Activated CD4-positive, alpha-beta T cell treated with anti-CD3 and anti-CD28 coated beads for 36 hours (primary cell): Measurements from ENCODE around the gene ZNF844. TPM values are rescaled to one million over a fixed set of nuclear protein-coding genes. Genes with fewer than 3 reads are reported as not detected.
A peak's percentile ranks its signal among the peaks of the same experiment; 100 is the strongest.
"Not testable (repeated sequence)": the region's sequence is repeated elsewhere in the genome, so short reads cannot be mapped to it uniquely, and the experiment has no call there.

ENCODE experiments used
- ATAC-seq: fragments of 200-7000 bp; cut with Tn5 transposase; one replicate; pipeline ENCODE4 v1.10.0; 2021; ENCODE audit warnings: mild to moderate bottlenecking, moderate library complexity
- CTCF ChIA-PET: fragments of 350-600 bp; sonication (Branson Sonifier 250); formaldehyde crosslinking; loops from one replicate; lab custom pipeline; 2021; ENCODE audit warnings: antibody characterized with exemption; lab: Charles Lee
- POLR2A ChIA-PET: fragments of 350-600 bp; sonication (Branson Sonifier 250); formaldehyde crosslinking; loops from one replicate; lab custom pipeline; 2021; ENCODE audit warnings: antibody characterized with exemption, inconsistent platforms; lab: Charles Lee
- DNase-seq: peaks from one replicate; pipeline ENCODE4 v3.0.0-alpha.2; 2020
- H3K27ac Mint-ChIP-seq: one replicate; pipeline ENCODE4 v1.8.0; 2021; ENCODE audit warnings: mixed read lengths
- H3K27me3 Mint-ChIP-seq: one replicate; pipeline ENCODE4 v1.8.0; 2021; ENCODE audit warnings: mixed read lengths
- H3K36me3 Mint-ChIP-seq: one replicate; pipeline ENCODE4 v1.8.0; 2021; ENCODE audit warnings: low read depth, mixed read lengths
- H3K4me1 Mint-ChIP-seq: one replicate; pipeline ENCODE4 v1.8.0; 2021; ENCODE audit warnings: mixed read lengths
- H3K4me3 Mint-ChIP-seq: one replicate; pipeline ENCODE4 v1.8.0; 2021; ENCODE audit warnings: mild to moderate bottlenecking, moderate library complexity, mixed read lengths
- H3K9me3 Mint-ChIP-seq: one replicate; pipeline ENCODE4 v1.8.0; 2021; ENCODE audit warnings: low read depth, mixed read lengths
- intact Hi-C, 2 experiments: fragments of 100-400 bp; cut with DNase I in 1 of 2; cut with micrococcal nuclease in 1 of 2; formaldehyde crosslinking; loops; one replicate each; pipeline versions ENCODE4 v1.14.2 to v1.15.1; 2022 to 2024; cut with DNase I, micrococcal nuclease
- total RNA-seq, 2 experiments: library from RNA; stranded (reverse); gene quantifications; one replicate each; pipeline ENCODE4 v1.2.3, GENCODE V29; 2021

Gene ZNF844
- total RNA-seq, 2 experiments from 2014 or later: 4.4 to 5.5 TPM

- Mint-ChIP-seq H3K4me3 (peak overlapping the region; percentile 80), H3K36me3 (peaks cover 15% of the 10 kb centered on the region), H3K4me1 (peaks cover 10% of the 10 kb centered on the region), H3K9me3 (peaks cover 1% of the 10 kb centered on the region), H3K27me3 (peaks cover 6% of the 10 kb centered on the region), H3K27ac (peak overlapping the region; percentile 74)
- ATAC-seq (no peak), DNase-seq (no peak)
- ChIA-PET POLR2A (no interaction called here), CTCF (interaction anchor here (0.6 to 3.7 kb wide), 3 partner anchors 47 to 275 kb away, joined by 3 to 50 read pairs (median 3); partner anchors contain the start of gene ZNF20)
- intact Hi-C loops: loop anchor here in 1 of 2 experiments (1.0 kb wide), 3 partner anchors 47 to 169 kb away; partner anchors contain the start of gene ZNF20
Measured at GRCh38 chr19:12092956-12093355, 28.4 kb downstream of the ZNF844 start.

GRCh38 chr19:12093777-12094176, 29.2 kb downstream of the ZNF844 start:
- DNase-seq (no peak), ATAC-seq (peak; percentile 28)
- H3K27ac Mint-ChIP-seq: no peak overlapping the region
- H3K9me3 Mint-ChIP-seq: peaks cover 4% of the 10 kb centered on the region
- ChIA-PET POLR2A (no interaction called here), CTCF (no interaction called here)
- peaks cover 6% of the 10 kb centered on the region for H3K27me3 Mint-ChIP-seq
- intact Hi-C loops: no loop called here
- peak overlapping the region; percentile 80 for H3K4me3 Mint-ChIP-seq
- H3K4me1 Mint-ChIP-seq: peaks cover 10% of the 10 kb centered on the region
- peaks cover 17% of the 10 kb centered on the region for H3K36me3 Mint-ChIP-seq

GRCh38 chr19:12095111-12095790, 30.7 kb downstream of the ZNF844 start:
- POLR2A ChIA-PET: no interaction called here
- ATAC-seq: no peak
- peaks cover 4% of the 10 kb centered on the region for H3K9me3 Mint-ChIP-seq

GRCh38 chr19:12098040-12098439, 33.5 kb downstream of the ZNF844 start:
- intact Hi-C loops: no loop called here
- Mint-ChIP-seq H3K36me3 (peaks cover 20% of the 10 kb centered on the region), H3K27ac (no peak overlapping the region), H3K27me3 (peaks cover 6% of the 10 kb centered on the region), H3K4me1 (peaks cover 6% of the 10 kb centered on the region), H3K4me3 (no peak overlapping the region), H3K9me3 (peaks cover 4% of the 10 kb centered on the region)
- no peak for ATAC-seq
- no peak for DNase-seq
- POLR2A ChIA-PET: no interaction called here
- CTCF ChIA-PET: interaction anchor here (1.1 kb wide), 1 partner anchor 40 kb away, joined by 3 read pairs; no protein-coding TSS in a partner anchor

More at GRCh38 chr19:12095111-12095790, 30.7 kb downstream of the ZNF844 start:
- Mint-ChIP-seq H3K27me3 (peaks cover 6% of the 10 kb centered on the region), H3K27ac (no peak overlapping the region), H3K4me3 (no peak overlapping the region), H3K4me1 (peaks cover 10% of the 10 kb centered on the region), H3K36me3 (peaks cover 20% of the 10 kb centered on the region)
- DNase-seq: no peak
- CTCF ChIA-PET: no interaction called here
- intact Hi-C loops: no loop called here

- CTCF ChIA-PET: interaction anchor here (1.9 kb wide), 1 partner anchor 13 kb away, joined by 6 read pairs; no protein-coding TSS in a partner anchor
- ATAC-seq: not testable (repeated sequence)
Measured at GRCh38 chr19:12103909-12104308, 39.4 kb downstream of the ZNF844 start.

GRCh38 chr19:12111176-12111575, 46.6 kb downstream of the ZNF844 start:
- Mint-ChIP-seq H3K36me3 (peaks cover 44% of the 10 kb centered on the region), H3K4me1 (peaks cover 30% of the 10 kb centered on the region), H3K27ac (no peak overlapping the region), H3K27me3 (no peaks in the 10 kb centered on the region), H3K4me3 (no peak overlapping the region), H3K9me3 (peaks cover 17% of the 10 kb centered on the region)
- ATAC-seq (no peak), DNase-seq (no peak)
- intact Hi-C loops: no loop called here
- ChIA-PET POLR2A (no interaction called here), CTCF (interaction anchor here (1.1 kb wide), 1 partner anchor 52 kb away, joined by 3 read pairs; no protein-coding TSS in a partner anchor)

More at GRCh38 chr19:12103909-12104308, 39.4 kb downstream of the ZNF844 start:
- H3K27ac Mint-ChIP-seq, intact Hi-C loops, H3K4me3 Mint-ChIP-seq, H3K27me3 Mint-ChIP-seq, H3K9me3 Mint-ChIP-seq, POLR2A ChIA-PET, H3K4me1 Mint-ChIP-seq, DNase-seq, H3K36me3 Mint-ChIP-seq: not testable (repeated sequence)

- peaks cover 30% of the 10 kb centered on the region for H3K4me1 Mint-ChIP-seq
- DNase-seq (no peak), ATAC-seq (no peak)
- peak overlapping the region; percentile 32 for H3K27ac Mint-ChIP-seq
- ChIA-PET CTCF (no interaction called here), POLR2A (no interaction called here)
- H3K36me3 Mint-ChIP-seq: peaks cover 44% of the 10 kb centered on the region
- no peak overlapping the region for H3K4me3 Mint-ChIP-seq
- peaks cover 17% of the 10 kb centered on the region for H3K9me3 Mint-ChIP-seq
- intact Hi-C loops: loop anchor here in 1 of 2 experiments (2.0 kb wide), 1 partner anchor 21 kb away; no protein-coding TSS in a partner anchor
- no peaks in the 10 kb centered on the region for H3K27me3 Mint-ChIP-seq
Measured at GRCh38 chr19:12111943-12112637, 47.6 kb downstream of the ZNF844 start.

- H3K4me3 Mint-ChIP-seq: no peak overlapping the region
- CTCF ChIA-PET: no interaction called here
- H3K27ac Mint-ChIP-seq: peak overlapping the region; percentile 32
Measured at GRCh38 chr19:12112701-12113100, 48.2 kb downstream of the ZNF844 start.

GRCh38 chr19:12113121-12113520, 48.6 kb downstream of the ZNF844 start:
- Mint-ChIP-seq H3K4me1 (peaks cover 30% of the 10 kb centered on the region), H3K4me3 (no peak overlapping the region), H3K9me3 (peaks cover 17% of the 10 kb centered on the region), H3K27me3 (no peaks in the 10 kb centered on the region), H3K36me3 (peaks cover 44% of the 10 kb centered on the region), H3K27ac (peak overlapping the region; percentile 30)
- DNase-seq: no peak
- CTCF ChIA-PET: interaction anchor here (0.7 kb wide), 1 partner anchor 500 kb away, joined by 3 read pairs; no protein-coding TSS in a partner anchor
- POLR2A ChIA-PET: no interaction called here
- ATAC-seq: no peak
- intact Hi-C loops: loop anchor here in 1 of 2 experiments (2.0 kb wide), 1 partner anchor 20 kb away; no protein-coding TSS in a partner anchor

More at GRCh38 chr19:12112701-12113100, 48.2 kb downstream of the ZNF844 start:
- Mint-ChIP-seq H3K36me3 (peaks cover 44% of the 10 kb centered on the region), H3K4me1 (peaks cover 30% of the 10 kb centered on the region), H3K9me3 (peaks cover 17% of the 10 kb centered on the region), H3K27me3 (no peaks in the 10 kb centered on the region)
- DNase-seq (peak; percentile 53), ATAC-seq (peak; percentile 97)
- intact Hi-C loops: loop anchor here in 1 of 2 experiments (2.0 kb wide), 1 partner anchor 20 kb away; no protein-coding TSS in a partner anchor
- POLR2A ChIA-PET: no interaction called here

GRCh38 chr19:12117201-12117970, 52.9 kb downstream of the ZNF844 start:
- POLR2A ChIA-PET: no interaction called here
- DNase-seq: no peak
- H3K27me3 Mint-ChIP-seq: no peaks in the 10 kb centered on the region
- peaks cover 13% of the 10 kb centered on the region for H3K9me3 Mint-ChIP-seq
- intact Hi-C loops: no loop called here
- no peak overlapping the region for H3K4me3 Mint-ChIP-seq
- CTCF ChIA-PET: interaction anchor here (0.7 kb wide), 1 partner anchor 41 kb away, joined by 3 read pairs; no protein-coding TSS in a partner anchor
- H3K4me1 Mint-ChIP-seq: peaks cover 18% of the 10 kb centered on the region
- H3K27ac Mint-ChIP-seq: no peak overlapping the region
- H3K36me3 Mint-ChIP-seq: peaks cover 18% of the 10 kb centered on the region
- no peak for ATAC-seq

- H3K27ac Mint-ChIP-seq: no peak overlapping the region
- no peak for ATAC-seq
- H3K4me3 Mint-ChIP-seq: no peak overlapping the region
- H3K9me3 Mint-ChIP-seq: peaks cover 10% of the 10 kb centered on the region
- no peaks in the 10 kb centered on the region for H3K27me3 Mint-ChIP-seq
- H3K4me1 Mint-ChIP-seq: no peaks in the 10 kb centered on the region
- ChIA-PET POLR2A (no interaction called here), CTCF (interaction anchor here (0.6 to 1.2 kb wide), 7 partner anchors 11 to 329 kb away, joined by 3 to 4 read pairs (median 3); partner anchors contain the start of gene ZNF20)
- peaks cover 12% of the 10 kb centered on the region for H3K36me3 Mint-ChIP-seq
- DNase-seq: peak; percentile 39
- intact Hi-C loops: no loop called here
Measured at GRCh38 chr19:12126707-12127106, 62.2 kb downstream of the ZNF844 start.
